NCI-H69 (cell line): Measurements from ENCODE around the gene PRR5L.

Experiments
- DNase-seq: peaks from one replicate; lab custom pipeline; 2025; lab: John Stamatoyannopoulos, UW

PRR5L gene

DNA sequence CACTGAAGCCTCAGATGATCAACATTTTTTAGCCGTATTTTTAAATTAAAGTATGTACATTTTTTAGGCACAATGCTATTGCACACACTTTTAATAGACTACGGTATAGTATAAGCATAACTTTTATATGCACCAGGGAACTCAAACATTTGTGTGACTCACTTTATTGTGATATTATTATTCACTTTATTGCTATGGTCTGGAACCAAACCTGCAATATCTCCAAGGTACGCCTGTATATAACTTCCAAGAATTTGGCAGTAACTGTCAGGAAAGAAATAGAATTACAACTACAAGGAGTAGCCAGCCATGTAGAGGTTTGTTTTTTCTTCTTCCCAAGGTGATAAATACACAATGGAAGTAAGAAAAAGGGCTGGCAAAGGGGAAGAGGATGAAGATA is 62.3 kb downstream of the PRR5L start:
- DNase-seq, result no peak

DNA sequence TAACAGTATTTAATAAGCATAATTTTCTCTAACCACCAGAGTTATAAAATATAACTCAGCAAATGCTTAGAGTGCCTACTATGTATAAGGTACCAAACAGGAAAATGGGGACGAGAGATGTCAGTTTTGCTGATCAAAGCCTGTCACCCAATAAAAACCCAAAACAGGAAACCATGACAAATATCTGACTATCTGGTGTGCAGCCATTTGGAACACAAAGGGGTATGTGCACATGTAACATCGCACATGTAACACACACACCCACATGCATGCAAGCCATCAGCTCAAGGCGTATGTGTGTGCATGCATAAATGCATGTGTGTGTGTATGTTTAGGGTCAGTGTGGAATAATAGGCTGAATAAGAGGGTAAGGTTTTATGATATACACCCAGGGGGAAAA is 64.2 kb downstream of the PRR5L start:
- no peak for DNase-seq

DNA sequence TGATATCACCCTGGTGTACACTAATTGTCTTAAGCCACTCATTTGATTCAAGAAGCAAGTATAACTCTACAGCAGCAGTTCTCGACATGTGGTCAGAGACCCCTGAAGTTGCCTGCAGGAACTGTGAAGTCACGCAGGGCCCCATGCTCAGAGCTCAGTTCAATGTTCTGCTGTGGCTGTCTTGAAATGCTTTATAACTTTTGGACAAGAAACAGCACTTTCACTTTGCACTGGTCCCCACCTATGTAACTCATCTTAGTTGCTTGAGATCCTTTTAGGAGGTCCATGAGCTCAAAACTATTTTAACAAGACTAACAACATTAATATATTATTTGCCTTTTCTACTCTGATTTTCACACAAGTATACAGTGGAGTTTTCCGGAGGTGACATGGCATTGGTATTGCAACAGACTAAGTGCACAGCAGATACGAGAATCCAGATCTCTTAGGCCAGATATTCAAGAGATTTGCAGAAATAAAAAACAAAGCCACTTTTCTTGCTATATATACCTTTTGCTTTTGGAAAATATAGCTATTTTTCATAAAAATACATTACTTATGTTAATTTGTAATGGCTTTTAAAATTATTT is 64.8 kb downstream of the PRR5L start:
- no peak for DNase-seq

DNA sequence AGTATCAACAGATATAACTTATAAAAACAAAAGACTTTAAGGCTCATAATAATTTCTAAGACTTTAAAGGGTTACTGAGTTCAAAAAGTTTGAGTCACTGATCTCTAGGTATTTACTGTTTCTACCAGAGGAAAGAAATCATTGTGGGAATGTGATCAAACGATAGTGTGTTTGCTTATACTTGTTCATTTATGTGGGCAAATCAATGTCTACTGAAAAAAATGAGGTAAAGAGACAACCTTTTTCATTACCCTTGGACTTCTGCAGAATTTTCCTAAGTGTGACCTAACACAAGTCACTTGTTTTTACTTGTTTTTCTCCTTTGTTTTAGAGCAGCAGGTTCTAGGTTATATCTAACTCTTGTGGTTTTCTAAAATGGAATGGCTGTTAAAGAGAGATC is 65.4 kb downstream of the PRR5L start:
- no peak for DNase-seq

DNA sequence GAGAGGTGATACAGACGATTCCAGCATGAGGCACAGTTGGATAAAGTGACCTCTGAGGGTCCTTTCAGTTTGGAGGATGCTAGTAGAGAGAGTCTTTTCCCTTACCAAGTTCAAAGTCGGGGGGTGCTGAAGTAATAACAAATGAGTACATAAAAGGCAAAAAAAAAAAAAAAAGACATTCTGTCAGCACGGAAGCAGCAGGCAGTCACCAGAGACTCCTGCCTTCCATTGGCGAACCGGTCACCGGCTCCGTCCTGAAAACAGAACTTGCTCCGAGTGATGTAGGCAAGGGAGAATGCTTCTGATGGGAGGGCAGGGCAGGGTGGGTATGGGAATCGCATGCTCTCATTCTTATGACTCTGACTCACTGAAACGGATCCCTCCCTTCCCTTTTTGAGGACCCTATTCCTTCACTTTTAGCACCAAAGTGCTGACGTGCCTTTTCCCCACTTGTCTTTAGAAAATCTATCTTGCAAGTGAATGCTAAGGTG is 65.9 kb downstream of the PRR5L start:
- DNase-seq, result no peak

DNA sequence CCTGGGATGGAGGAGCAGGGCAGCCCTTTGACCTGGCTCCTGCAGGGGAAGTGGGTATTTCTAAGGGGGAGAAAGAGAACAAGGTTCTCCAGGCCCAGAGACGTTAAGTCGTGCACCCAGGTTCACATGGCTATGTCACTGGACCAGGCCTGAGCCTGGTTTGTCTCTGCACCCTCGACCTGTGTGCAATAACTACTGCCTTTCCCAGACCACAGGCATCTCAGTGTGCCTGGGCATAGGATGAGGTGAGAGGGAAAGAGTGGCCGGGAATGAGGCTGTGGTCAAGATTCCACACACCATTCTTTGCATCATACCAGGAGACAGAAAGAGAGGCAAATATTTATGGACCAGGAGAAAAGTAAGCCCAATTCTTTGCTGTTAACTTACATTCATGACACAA is 66.8 kb downstream of the PRR5L start:
- DNase-seq, result no peak

DNA sequence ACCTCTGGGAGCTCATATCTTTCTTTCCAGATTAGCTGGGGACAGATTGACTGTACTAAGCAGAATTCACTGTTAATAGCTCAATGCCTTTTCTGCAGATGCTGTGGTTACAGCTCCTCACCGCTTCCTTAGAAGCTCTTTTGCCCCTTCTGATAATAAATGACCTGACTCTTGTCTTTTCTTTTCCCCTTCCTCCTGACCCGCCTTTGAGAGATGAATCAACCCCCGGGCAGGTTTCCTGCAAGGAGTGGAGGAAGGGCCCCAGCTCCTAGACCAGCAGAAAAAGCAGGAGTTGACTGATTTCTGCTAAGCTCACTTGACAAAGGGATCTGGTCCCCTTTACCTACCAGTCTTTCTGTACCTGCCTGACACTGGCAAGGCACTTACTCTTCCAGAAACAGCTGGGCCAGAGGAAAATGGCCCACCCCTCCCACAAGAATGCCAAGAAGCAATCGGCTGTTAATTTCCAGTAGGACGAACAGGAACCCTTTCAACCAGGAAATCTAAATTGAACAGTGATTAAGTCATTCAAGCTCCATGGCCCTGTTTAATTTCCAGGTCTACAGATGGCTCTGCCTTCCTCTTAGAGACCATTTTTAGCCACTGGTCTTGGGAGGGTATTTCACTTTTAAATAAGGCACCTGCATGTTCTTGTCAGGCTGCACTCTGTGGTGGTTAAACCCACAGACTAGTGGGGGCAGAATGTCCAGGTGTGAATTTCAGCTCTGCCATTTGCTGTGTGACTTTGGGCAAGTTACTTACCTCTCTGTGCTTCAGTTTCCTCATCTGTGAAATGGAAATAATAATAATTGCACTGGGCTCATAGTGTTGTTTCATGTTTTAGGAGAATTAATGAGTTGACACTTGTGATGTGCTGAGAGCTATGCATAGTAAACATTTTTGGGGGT is 67.5 kb downstream of the PRR5L start:
- peak; percentile 59 for DNase-seq

DNA sequence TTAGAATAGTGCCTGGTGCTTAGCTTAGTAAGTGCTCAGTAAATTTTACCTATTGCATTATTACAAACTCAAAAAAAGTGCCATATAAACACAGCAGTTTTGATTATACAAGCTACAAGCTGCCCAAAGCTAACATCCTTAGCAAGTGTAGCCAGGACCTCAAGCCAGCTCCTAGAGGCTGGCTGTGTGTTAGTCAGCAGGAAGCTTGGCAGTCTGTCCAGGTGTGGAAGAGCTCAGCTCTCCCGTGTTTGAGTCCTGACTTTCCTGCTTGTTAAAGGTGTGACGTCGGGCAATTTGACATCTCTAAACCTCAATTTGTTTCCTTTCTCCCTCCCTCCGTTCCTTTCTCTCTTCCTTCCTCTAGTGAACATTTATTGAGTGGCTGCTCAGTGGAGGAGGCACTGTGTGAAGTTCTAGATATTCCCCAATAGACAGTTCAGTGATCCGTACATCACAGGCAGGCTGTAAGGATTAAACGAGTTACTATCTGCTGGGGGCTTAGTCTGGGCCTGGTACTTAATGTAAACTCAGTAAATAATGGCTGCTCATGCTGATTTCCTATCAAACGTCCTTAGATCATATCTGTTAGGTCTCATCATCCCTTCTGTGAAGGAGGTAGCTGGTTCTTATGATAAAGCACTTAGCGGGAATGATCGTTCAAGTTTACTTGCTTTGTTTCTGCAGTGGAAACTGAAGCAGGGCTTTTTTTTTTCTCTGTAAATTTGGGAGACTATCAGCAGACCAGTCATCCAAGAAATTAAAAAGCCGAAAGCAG is 68.7 kb downstream of the PRR5L start:
- peak; percentile 41 for DNase-seq

DNA sequence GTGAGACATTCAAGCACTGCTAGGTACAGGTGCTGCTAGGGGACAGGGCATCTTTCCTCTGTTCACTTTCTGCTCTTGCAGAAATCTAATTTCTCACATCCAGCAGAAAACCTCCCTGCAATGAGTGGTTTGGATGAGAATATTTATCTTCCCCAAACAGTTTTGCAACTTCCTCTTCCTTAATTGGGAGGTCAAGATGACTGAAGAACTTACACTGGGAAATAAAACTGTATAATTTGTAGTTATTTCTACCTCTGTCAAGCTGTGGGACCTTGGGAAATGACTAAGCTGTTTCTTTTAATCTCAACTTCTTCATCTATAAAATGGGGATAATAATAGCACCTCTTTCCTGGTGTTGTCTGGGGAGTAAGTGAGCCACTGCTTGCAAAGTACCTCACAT is 69.8 kb downstream of the PRR5L start:
- DNase-seq, result no peak

DNA sequence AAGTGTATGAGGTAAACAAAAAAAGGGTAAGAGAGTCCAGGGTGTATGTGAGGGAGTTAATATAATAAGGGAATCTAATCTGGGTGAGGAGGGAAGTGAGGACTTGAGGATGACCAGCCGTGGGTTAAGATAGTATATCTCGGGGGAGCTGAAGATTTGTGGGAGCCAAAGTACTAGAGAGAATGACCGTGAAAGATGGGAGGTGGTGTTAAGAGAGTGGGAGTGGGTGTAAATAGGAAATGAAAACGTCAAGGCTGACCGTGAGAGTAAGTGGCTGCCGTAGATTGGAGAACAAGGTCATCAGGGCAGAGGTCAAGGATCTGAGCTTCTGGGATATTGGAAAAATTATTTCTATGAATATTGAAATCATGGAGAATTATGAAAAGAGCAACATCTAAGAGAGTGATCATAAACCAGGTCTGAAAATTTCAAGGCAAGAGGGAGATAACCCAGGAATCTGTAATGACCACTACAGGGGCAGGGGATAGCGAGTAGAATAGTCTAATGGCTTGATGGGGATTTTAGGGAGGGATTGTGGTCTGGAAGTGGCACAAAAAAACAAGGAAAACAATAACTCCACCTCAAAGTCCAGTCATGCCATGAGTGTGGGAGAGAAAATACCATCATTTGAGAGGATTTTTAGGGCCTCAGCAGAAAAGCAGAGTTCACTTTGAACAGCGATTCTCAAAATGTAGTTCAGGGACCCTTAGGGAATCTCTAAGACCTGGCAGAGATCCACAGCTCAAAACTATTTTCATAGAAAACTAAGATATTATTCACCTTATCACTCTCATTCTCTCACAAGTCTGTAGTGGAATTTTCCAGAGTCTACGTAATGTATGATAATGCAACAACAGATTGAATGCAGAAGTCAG is 72.0 kb downstream of the PRR5L start:
- DNase-seq, result no peak

DNA sequence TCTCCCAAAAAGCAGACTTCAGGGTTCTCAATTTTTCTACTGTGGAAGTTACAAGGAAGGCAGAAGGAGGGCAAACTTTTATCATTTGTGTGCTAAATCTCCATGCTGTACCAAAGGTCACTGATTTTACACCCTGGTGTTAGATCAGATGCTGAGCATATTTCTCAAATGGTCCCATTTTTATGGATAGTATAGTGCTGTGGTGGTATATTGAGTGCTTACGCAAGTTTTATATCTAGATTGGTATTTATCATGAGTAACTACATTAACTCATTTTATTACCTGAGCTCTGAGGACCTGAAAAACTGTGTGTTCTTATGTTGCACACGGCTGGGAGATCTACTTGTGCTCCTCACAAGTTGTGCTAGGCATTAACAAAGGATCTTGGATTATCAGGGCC is 75.1 kb downstream of the PRR5L start:
- no peak for DNase-seq

DNA sequence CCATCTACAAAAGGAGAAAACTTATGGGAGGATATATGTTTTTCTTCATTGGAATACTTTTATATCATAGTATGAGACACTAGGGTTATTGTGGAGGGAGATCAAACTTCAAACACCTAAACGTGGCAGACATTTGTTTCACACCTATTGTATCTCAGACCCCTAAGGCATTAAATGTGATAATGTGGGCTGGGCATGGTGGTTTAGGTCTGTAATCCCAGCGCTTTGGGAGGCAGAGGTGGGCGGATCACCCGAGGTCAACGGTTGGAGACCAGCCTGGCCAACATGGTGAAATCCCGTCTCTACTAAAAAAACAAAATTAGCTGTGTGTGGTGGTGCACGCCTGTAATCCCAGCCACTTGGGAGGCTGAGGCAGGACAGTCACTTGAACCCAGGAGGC is 75.5 kb downstream of the PRR5L start:
- no peak for DNase-seq

DNA sequence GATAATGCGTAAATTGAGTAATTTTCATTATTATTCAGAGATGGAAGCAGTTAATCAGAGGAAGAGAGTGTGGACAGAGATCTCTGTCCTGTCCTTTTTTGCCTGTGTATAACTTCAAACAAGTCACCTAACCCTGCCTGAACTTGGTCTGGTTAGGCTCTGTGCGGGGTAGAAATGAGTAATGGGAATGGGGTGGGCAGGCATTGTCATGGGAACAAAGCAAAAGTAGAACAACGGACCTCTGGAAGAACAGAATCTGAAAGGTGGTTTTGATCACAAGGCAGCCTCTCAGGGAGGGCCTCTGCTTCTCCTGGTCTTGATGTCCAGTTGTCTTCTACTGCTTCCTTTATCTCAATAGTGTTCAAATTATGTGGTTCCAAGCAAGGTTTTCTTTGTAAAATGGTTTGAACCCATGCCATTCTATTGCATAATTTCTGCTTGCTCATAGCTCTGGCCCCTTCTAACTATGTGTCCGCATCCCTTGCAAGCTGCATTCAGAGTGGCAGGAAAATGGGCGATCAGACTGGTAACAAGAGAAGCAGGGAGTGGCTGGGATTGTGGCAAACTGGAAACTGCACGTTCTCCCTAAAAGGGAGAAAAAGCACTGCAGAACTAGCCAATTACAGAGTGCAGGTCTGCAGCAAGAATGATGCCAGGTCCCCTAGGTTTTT is 76.1 kb downstream of the PRR5L start:
- DNase-seq, result peak; percentile 21

DNA sequence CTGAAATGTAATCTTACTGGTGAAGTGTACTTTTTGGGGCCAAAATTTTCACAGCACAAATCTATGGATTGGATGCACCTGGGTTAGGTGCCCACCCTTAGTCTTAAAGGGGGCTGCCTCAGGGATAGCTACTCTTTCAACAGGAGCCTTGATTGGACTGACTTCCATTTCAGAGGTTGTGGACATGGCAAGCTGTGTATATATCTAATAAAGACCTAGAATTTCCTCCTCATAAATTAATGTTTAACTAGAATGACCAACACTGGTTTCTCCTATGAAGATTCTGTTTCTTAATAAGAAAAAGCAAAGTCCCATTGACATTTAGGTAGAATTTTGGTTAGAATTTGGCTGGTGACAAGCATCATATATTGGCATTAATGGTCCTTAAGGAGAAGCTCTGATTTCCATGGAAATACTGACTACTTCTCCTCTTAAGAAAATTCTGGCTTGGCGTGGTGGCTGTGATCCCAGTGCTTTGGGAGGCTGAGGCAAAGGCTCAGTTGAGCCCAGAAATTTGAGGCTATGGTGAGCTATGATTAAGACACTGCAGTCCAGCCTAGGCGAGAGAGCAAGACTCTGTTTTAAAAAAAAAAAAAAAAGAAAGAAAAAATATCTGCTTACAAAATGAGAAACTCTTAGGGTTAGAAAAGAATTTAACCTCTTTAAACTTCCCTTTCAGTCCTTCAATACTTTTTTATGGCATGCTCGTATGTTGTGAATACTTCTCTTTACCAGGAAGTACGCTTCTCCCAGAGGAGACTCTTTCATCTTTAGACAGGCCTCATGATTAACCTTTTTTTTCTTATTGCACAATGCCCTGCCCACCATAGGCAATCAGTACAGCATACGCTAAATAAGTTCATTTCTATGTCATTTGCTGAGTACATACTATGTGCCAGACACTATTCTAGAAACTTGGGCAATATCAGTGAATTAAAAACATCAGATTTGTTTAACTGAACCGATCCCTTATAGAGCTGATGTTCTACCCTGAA is 77.2 kb downstream of the PRR5L start:
- peak; percentile 16 for DNase-seq

DNA sequence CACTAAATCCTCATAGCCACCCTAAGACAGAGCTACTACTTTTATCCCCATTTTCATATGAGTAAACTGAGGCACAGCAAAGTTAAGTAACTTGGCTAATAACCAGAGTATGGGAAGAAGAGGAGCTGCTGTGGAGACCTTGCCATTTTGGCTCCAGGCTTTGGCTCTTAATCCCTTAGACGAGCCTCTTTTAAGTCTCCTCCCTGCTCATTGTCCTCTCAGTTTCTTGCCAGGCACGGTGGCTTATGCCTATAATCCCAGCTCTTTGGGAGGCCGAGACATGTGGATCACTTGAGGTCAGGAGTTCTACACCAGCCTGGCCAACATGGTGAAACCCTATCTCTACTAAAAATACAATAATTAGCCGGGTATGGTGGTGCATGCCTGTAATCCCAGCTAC is 78.6 kb downstream of the PRR5L start:
- peak; percentile 16 for DNase-seq

DNA sequence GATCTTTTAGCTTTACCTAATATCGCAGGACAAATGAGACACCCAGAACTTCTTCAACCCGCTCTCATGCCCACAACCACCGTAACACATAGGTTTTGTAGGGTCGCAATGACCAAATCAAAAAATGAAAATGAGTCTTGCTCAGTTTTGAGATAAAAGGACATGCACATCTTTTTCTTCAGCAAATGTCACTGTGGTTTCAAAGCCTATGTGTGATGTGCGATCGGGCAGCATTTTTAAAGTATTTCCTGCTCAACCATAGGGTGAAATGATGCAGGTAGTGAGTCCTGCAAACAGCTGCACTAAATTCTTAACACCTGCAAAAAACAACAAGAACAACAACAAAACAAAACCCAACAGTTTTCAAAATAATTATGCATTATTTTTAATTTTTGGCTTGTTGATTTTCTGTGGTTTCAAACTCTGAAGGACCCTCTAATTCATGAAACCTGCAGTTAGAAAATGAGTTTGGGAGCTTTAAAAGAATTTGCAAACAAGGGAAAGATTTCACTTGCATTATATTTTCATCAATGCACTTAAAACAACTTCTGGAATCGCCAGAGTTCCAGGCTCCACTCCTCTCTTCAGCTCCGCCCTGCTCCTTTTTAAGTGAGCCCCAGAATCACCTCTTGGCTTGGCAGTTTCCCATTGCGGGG is 79.4 kb downstream of the PRR5L start:
- no peak for DNase-seq

DNA sequence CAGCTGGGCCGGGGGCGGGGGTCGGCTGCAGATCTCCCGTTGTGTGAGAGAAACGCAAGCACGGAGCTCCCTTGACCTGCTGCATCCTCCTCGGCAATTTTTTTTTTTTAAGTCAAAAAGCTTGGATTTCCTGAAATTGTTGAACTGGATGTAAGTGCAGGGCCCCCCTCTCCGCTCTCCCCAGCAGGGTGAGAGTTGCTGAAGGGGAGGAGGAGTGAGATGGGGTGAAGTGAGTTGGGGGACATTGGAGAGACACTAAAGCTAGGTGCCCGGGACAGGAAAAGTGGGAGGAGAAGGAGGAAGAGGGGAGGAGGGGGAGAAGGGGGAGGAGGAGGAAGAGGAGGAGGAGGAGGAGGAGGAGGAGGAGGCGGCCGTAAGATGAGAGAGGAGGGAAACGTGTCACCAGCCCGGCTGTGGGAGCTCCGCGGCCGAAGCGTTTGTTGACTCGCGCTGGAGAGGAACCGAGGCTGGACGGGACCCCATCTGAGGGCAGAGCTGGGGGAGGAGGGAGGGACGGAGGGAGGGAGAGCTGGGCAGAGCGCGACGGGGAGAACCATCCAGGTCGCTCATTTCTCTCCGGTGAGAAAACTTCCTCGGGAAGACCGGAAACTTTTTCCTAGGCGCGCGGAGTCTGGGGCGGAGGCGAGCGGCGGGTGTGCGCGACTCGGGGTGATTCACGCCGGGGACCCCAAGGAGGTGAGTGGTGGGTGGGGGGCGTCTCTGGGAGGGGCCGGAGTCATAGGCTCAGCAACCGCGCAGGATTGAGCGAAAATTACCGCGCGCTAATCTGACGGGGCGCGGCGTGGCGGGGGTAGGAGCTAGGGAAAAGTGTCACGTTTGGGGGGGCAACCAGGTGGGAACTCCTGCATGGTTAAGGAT is 80.2 kb downstream of the PRR5L start:
- DNase-seq, result peak; percentile 44
